Body of pancreas (tissue), 4 donors: ENCODE results near the gene TJP1. TPM values are rescaled to one million over a fixed set of nuclear protein-coding genes. Genes with fewer than 3 reads are reported as not detected.
"Not testable (repeated sequence)": the region's sequence is repeated elsewhere in the genome, so short reads cannot be mapped to it uniquely, and the experiment has no call there.

Source experiments
- ATAC-seq: fragments of 150-250 bp; one replicate; pipeline ENCODE4 v1.9.1; 2016
- DNase-seq, 4 donors: peaks; one replicate each; pipeline ENCODE4 v3.0.0-alpha.2; 2019
- H3K27ac ChIP-seq, 4 donors: fragments of 200-600 bp; sonication (generic); 1 replicate in 3 of 4; 2 replicates in 1 of 4; pipeline versions ENCODE4 v1.5.1 to v1.6.1; 2016 to 2019; ENCODE audit warnings: mild to moderate bottlenecking in 1 of 4, mixed read lengths in 1 of 4, moderate library complexity in 1 of 4
- H3K27me3 ChIP-seq, 2 donors: fragments of 200-600 bp; sonication (generic); one replicate each; pipeline ENCODE4 v1.6.0; 2016; ENCODE audit warnings: mild to moderate bottlenecking in 1 of 2
- H3K36me3 ChIP-seq, 2 donors: fragments of 200-600 bp; sonication (generic); replicated peaks in 1 of 2; 2 replicates each; pipeline ENCODE4 v1.5.1; 2016; ENCODE audit warnings: low read depth in 2 of 2; ENCODE audit not compliant: insufficient read depth in 1 of 2
- H3K4me1 ChIP-seq: fragments of 200-600 bp; sonication (generic); one replicate; pipeline ENCODE4 v1.6.0; 2016
- H3K4me3 ChIP-seq, 2 donors: fragments of 200-600 bp; sonication (generic); 1 replicate in 1 of 2; 2 replicates in 1 of 2; pipeline ENCODE4 v1.5.1; 2016 to 2019
- H3K9me3 ChIP-seq, 3 donors: fragments of 200-600 bp; sonication (generic); 1 replicate in 2 of 3; 2 replicates in 1 of 3; pipeline ENCODE4 v1.5.1; 2016
- CTCF ChIP-seq, 7 experiments: fragments of 450-650 bp in 4 of 7; fragments of 200-600 bp in 3 of 7; sonication (generic) in 3 of 7; IDR thresholded peaks; one replicate each; pipeline ENCODE4 v1.5.1; 2016 to 2019; ENCODE audit warnings: antibody characterized with exemption in 7 of 7
- POLR2A ChIP-seq, 3 donors: fragments of 450-650 bp; IDR thresholded peaks; one replicate each; pipeline ENCODE4 v1.6.1; 2016; ENCODE audit warnings: antibody characterized with exemption in 3 of 3, mild to moderate bottlenecking in 2 of 3
- WGBS, 2 donors: methylation state at CpG; one replicate each; pipeline ENCODE4 v1.1.5; 2017; 5-methylcytosine and 5-hydroxymethylcytosine counted together
- intact Hi-C: fragments of 100-400 bp; cut with DNase I; formaldehyde crosslinking; loops from one replicate; pipeline ENCODE4 v1.15.1; 2023
- total RNA-seq, 2 donors: library from RNA; depleted of rRNA; stranded (reverse); fragments of >200 nt; gene quantifications; one replicate each; pipeline ENCODE4 v1.1.0, GENCODE V29; 2016

The TJP1 gene
- total RNA-seq, 2 donors from 2014 or later: 68.7 to 70.9 TPM

- H3K36me3 ChIP-seq: no peaks in the 10 kb centered on the region
- peak overlapping the region in 3 of 4 donors; percentile 86 to 94 (median 90) for H3K27ac ChIP-seq
- peaks cover 39% of the 10 kb centered on the region for H3K4me1 ChIP-seq
- TF ChIP-seq CTCF (IDR thresholded peaks at IDR 0.05): no peak
- no peak for TF ChIP-seq POLR2A (IDR thresholded peaks at IDR 0.05)
- no peak overlapping the region for H3K4me3 ChIP-seq
- DNase-seq (no peak), ATAC-seq (no peak)
- H3K27me3 ChIP-seq: no peaks in the 10 kb centered on the region
- intact Hi-C loops: no loop called here
- H3K9me3 ChIP-seq: no peaks in the 10 kb centered on the region
- WGBS, 2 donors: 76 to 77% methylated on average over 9 of the region's 9 CpGs
These were observed 152.4 kb downstream of the TJP1 start for GRCh38 chr15:29669823-29670222.

GRCh38 chr15:29668120-29668602 is 154.1 kb downstream of the TJP1 start:
- Histone ChIP-seq H3K27ac (peak overlapping the region in 1 of 4 donors; percentile 27), H3K27me3 (no peaks in the 10 kb centered on the region), H3K36me3 (no peaks in the 10 kb centered on the region), H3K4me3 (no peak overlapping the region), H3K4me1 (peaks cover 38% of the 10 kb centered on the region), H3K9me3 (no peaks in the 10 kb centered on the region)
- ATAC-seq: peak; percentile 84
- TF ChIP-seq CTCF (IDR thresholded peaks at IDR 0.05): peak; percentile 84 to 99 (median 97)
- TF ChIP-seq POLR2A (IDR thresholded peaks at IDR 0.05): no peak
- DNase-seq: peak; percentile 88 to 93 (median 92)
- intact Hi-C loops: no loop called here
- WGBS, 2 donors: 32 to 36% methylated on average over 15 of the region's 15 CpGs

- no peak overlapping the region for H3K27ac ChIP-seq
- intact Hi-C loops: no loop called here
- no peak overlapping the region for H3K4me3 ChIP-seq
- 79 to 94% methylated on average over 3 of the region's 3 CpGs for WGBS, 2 donors
- DNase-seq (no peak), ATAC-seq (no peak)
- peaks cover 18% of the 10 kb centered on the region for H3K4me1 ChIP-seq
- no peaks in the 10 kb centered on the region for H3K9me3 ChIP-seq
- no peaks in the 10 kb centered on the region for H3K27me3 ChIP-seq
- TF ChIP-seq POLR2A (IDR thresholded peaks at IDR 0.05) (no peak), CTCF (IDR thresholded peaks at IDR 0.05) (no peak)
- no peaks in the 10 kb centered on the region for H3K36me3 ChIP-seq
These were observed 156.0 kb downstream of the TJP1 start for GRCh38 chr15:29666241-29666640.

- intact Hi-C loops: no loop called here
- no peaks in the 10 kb centered on the region for H3K9me3 ChIP-seq
- H3K27me3 ChIP-seq: no peaks in the 10 kb centered on the region
- no peak overlapping the region for H3K4me3 ChIP-seq
- no peak for ATAC-seq
- no peak overlapping the region for H3K27ac ChIP-seq
- WGBS, 2 donors: 73 to 79% methylated on average over 13 of the region's 13 CpGs
- peaks cover 11% of the 10 kb centered on the region for H3K4me1 ChIP-seq
- no peaks in the 10 kb centered on the region for H3K36me3 ChIP-seq
- TF ChIP-seq CTCF (IDR thresholded peaks at IDR 0.05) (no peak), POLR2A (IDR thresholded peaks at IDR 0.05) (no peak)
- DNase-seq: no peak
These were observed 156.7 kb downstream of the TJP1 start for GRCh38 chr15:29665444-29666003.

- peaks cover under 1% of the 10 kb centered on the region for H3K4me1 ChIP-seq
- WGBS, 2 donors: 73 to 91% methylated on average over 13 of the region's 13 CpGs
These were observed 157.9 kb downstream of the TJP1 start for GRCh38 chr15:29664406-29664805.

GRCh38 chr15:29657476-29657817 is 164.8 kb downstream of the TJP1 start:
- intact Hi-C loops, H3K4me1 ChIP-seq, H3K36me3 ChIP-seq, H3K27ac ChIP-seq, ATAC-seq, H3K9me3 ChIP-seq, DNase-seq, H3K27me3 ChIP-seq, H3K4me3 ChIP-seq: not testable (repeated sequence)
- 86% methylated on average over 5 to 6 of the region's 6 CpGs for WGBS, 2 donors

More at GRCh38 chr15:29664406-29664805, 157.9 kb downstream of the TJP1 start:
- ATAC-seq (no peak), DNase-seq (no peak)
- Histone ChIP-seq H3K9me3 (no peaks in the 10 kb centered on the region), H3K4me3 (no peak overlapping the region), H3K27me3 (no peaks in the 10 kb centered on the region), H3K36me3 (no peaks in the 10 kb centered on the region), H3K27ac (no peak overlapping the region)
- intact Hi-C loops: no loop called here
- TF ChIP-seq CTCF (IDR thresholded peaks at IDR 0.05): no peak
- no peak for TF ChIP-seq POLR2A (IDR thresholded peaks at IDR 0.05)
